ENCODE data around the gene KRT24.

Gene KRT24

GRCh38 chr17:40695874-40696472, 7.6 kb downstream of the KRT24 start:
- in situ Hi-C loops (cut with MboI; ENCODE audit: low sequenced_read_pairs), result no loop called here

- in situ Hi-C loops (cut with MboI; ENCODE audit: low sequenced_read_pairs), result no loop called here
These were observed 9.0 kb downstream of the KRT24 start for GRCh38 chr17:40694584-40694983.

- in situ Hi-C loops (cut with MboI; ENCODE audit: low sequenced_read_pairs), result no loop called here
These were observed 16.4 kb downstream of the KRT24 start for GRCh38 chr17:40687106-40687505.

- in situ Hi-C loops (cut with MboI; ENCODE audit: low sequenced_read_pairs), result no loop called here
These were observed 17.4 kb downstream of the KRT24 start for GRCh38 chr17:40686192-40686591.

- in situ Hi-C loops (cut with MboI; ENCODE audit: low sequenced_read_pairs), result no loop called here
These were observed 22.6 kb downstream of the KRT24 start for GRCh38 chr17:40680998-40681397.

GRCh38 chr17:40679523-40679907, 24.0 kb downstream of the KRT24 start:
- in situ Hi-C loops (cut with MboI; ENCODE audit: low sequenced_read_pairs), result no loop called here

- in situ Hi-C loops (cut with MboI; ENCODE audit: low sequenced_read_pairs), result no loop called here
These were observed 24.5 kb downstream of the KRT24 start for GRCh38 chr17:40678902-40679522.

GRCh38 chr17:40675905-40676304, 27.6 kb downstream of the KRT24 start:
- in situ Hi-C loops (cut with MboI; ENCODE audit: low sequenced_read_pairs), result no loop called here

- in situ Hi-C loops (cut with MboI; ENCODE audit: low sequenced_read_pairs), result no loop called here
These were observed 30.9 kb downstream of the KRT24 start for GRCh38 chr17:40672654-40673053.

GRCh38 chr17:40671282-40671681, 32.3 kb downstream of the KRT24 start:
- in situ Hi-C loops (cut with MboI; ENCODE audit: low sequenced_read_pairs), result no loop called here

- in situ Hi-C loops (cut with MboI; ENCODE audit: low sequenced_read_pairs), result no loop called here
These were observed 37.2 kb downstream of the KRT24 start for GRCh38 chr17:40666331-40666730.

GRCh38 chr17:40664582-40665333, 38.8 kb downstream of the KRT24 start, which contains the start of gene KRT222:
Gene KRT222 (minus strand): TSS chr17:40665177. CDS start chr17:40665099, 78 bp downstream.
- in situ Hi-C loops (cut with MboI; ENCODE audit: low sequenced_read_pairs), result no loop called here

- in situ Hi-C loops (cut with MboI; ENCODE audit: low sequenced_read_pairs), result no loop called here
These were observed 40.3 kb downstream of the KRT24 start for GRCh38 chr17:40663252-40663651.

- in situ Hi-C loops (cut with MboI; ENCODE audit: low sequenced_read_pairs), result no loop called here
These were observed 43.6 kb downstream of the KRT24 start for GRCh38 chr17:40659911-40660310.

- in situ Hi-C loops (cut with MboI; ENCODE audit: low sequenced_read_pairs), result no loop called here
These were observed 45.2 kb downstream of the KRT24 start for GRCh38 chr17:40658396-40658795.

- in situ Hi-C loops (cut with MboI; ENCODE audit: low sequenced_read_pairs), result no loop called here
These were observed 51.6 kb downstream of the KRT24 start for GRCh38 chr17:40651939-40652338.

GRCh38 chr17:40648384-40648968, 55.1 kb downstream of the KRT24 start:
- in situ Hi-C loops (cut with MboI; ENCODE audit: low sequenced_read_pairs), result no loop called here

All from hTERT RPE-1 (cell line).